Liver (tissue), 9 donors: Measurements from ENCODE around the gene CACTIN. TPM values are rescaled to one million over a fixed set of nuclear protein-coding genes. Genes with fewer than 3 reads are reported as not detected.
A peak's percentile ranks its signal among the peaks of the same experiment; 100 is the strongest.

Source experiments
- DNase-seq: peaks from one replicate; pipeline ENCODE4 v3.0.0-alpha.2; 2017; ENCODE audit warnings: low spot score
- H3K27ac ChIP-seq, 2 donors: one replicate each; pipeline ENCODE4 v1.7.0; 2013; ENCODE audit warnings: inconsistent platforms in 2 of 2, low read length in 2 of 2, control low read depth in 1 of 2, low read depth in 1 of 2, mild to moderate bottlenecking in 1 of 2
- H3K27me3 ChIP-seq, 4 donors: one replicate each; pipeline versions ENCODE4 v1.6.1 to v1.7.0; 2013; ENCODE audit warnings: low read length in 3 of 4, inconsistent platforms in 1 of 4, mild to moderate bottlenecking in 1 of 4, moderate library complexity in 1 of 4; ENCODE audit not compliant: control insufficient read depth in 4 of 4, insufficient read depth in 4 of 4
- H3K36me3 ChIP-seq, 4 donors: one replicate each; pipeline versions ENCODE4 v1.6.1 to v1.7.0; 2013; ENCODE audit warnings: low read length in 3 of 4, mild to moderate bottlenecking in 3 of 4, low read depth in 1 of 4, moderate library complexity in 1 of 4; ENCODE audit not compliant: control insufficient read depth in 4 of 4, insufficient read depth in 3 of 4
- H3K4me1 ChIP-seq, 4 donors: one replicate each; pipeline versions ENCODE4 v1.6.1 to v1.7.0; 2013; ENCODE audit warnings: low read length in 3 of 4, mild to moderate bottlenecking in 3 of 4, moderate library complexity in 1 of 4; ENCODE audit not compliant: control insufficient read depth in 4 of 4, insufficient read depth in 4 of 4
- H3K4me3 ChIP-seq, 3 donors: one replicate each; pipeline versions ENCODE4 v1.6.1 to v1.7.0; 2013; ENCODE audit warnings: low read length in 3 of 3, control low read depth in 1 of 3, low read depth in 1 of 3, mild to moderate bottlenecking in 1 of 3
- H3K9ac ChIP-seq, 2 donors: one replicate each; pipeline ENCODE4 v1.7.0; 2013; ENCODE audit warnings: low read length in 2 of 2, mild to moderate bottlenecking in 2 of 2, moderate library complexity in 2 of 2, control low read depth in 1 of 2, low read depth in 1 of 2
- H3K9me3 ChIP-seq, 4 donors: one replicate each; pipeline versions ENCODE4 v1.6.1 to v1.7.0; 2013; ENCODE audit warnings: low read length in 3 of 4; ENCODE audit not compliant: control insufficient read depth in 4 of 4
- ATF3 ChIP-seq: IDR thresholded peaks from 2 replicates; pipeline ENCODE4 v1.6.1; 2016; ENCODE audit warnings: antibody characterized with exemption
- CTCF ChIP-seq: fragments of 150-350 bp; IDR thresholded peaks from 2 replicates; pipeline ENCODE4 v1.5.1; 2017; ENCODE audit warnings: improper control_type of control experiment, low read depth, low read length; ENCODE audit not compliant: missing input control
- EGR1 ChIP-seq, 2 donors: IDR thresholded peaks; 2 replicates each; pipeline ENCODE4 v1.6.1; 2016 to 2018; ENCODE audit warnings: antibody characterized with exemption in 2 of 2, low read depth in 2 of 2
- FOXA1 ChIP-seq: IDR thresholded peaks from 2 replicates; pipeline ENCODE4 v1.6.1; 2016; ENCODE audit warnings: antibody characterized with exemption
- HNF4A ChIP-seq, 2 donors: conservative IDR thresholded peaks; 2 replicates each; pipeline ENCODE4 v1.6.1; 2016; ENCODE audit warnings: antibody characterized with exemption in 2 of 2, mild to moderate bottlenecking in 2 of 2
- HNF4G ChIP-seq: IDR thresholded peaks from 2 replicates; pipeline ENCODE4 v1.6.1; 2016; ENCODE audit warnings: antibody characterized with exemption
- JUND ChIP-seq, 2 donors: IDR thresholded peaks; 2 replicates each; pipeline ENCODE4 v1.6.1; 2016; ENCODE audit warnings: antibody characterized with exemption in 2 of 2
- NR2F2 ChIP-seq: IDR thresholded peaks from 2 replicates; pipeline ENCODE4 v1.6.1; 2016; ENCODE audit warnings: antibody characterized with exemption
- REST ChIP-seq: IDR thresholded peaks from 2 replicates; pipeline ENCODE4 v1.6.1; 2016; ENCODE audit warnings: antibody characterized with exemption, mild to moderate bottlenecking
- RXRA ChIP-seq, 2 donors: IDR thresholded peaks; 2 replicates each; pipeline ENCODE4 v1.6.1; 2017 to 2018; ENCODE audit warnings: antibody characterized with exemption in 2 of 2, mild to moderate bottlenecking in 1 of 2
- SP1 ChIP-seq: IDR thresholded peaks from 2 replicates; pipeline ENCODE4 v1.6.1; 2018; ENCODE audit warnings: antibody characterized with exemption, mild to moderate bottlenecking
- TAF1 ChIP-seq: conservative IDR thresholded peaks from 2 replicates; pipeline ENCODE4 v1.6.1; 2016; ENCODE audit warnings: antibody characterized with exemption, mild to moderate bottlenecking
- ZBTB33 ChIP-seq: IDR thresholded peaks from 2 replicates; pipeline ENCODE4 v1.6.1; 2016; ENCODE audit warnings: antibody characterized with exemption
- WGBS: extraction: QIAGEN DNeasy Blood & Tissue Kit; methylation state at CpG from one replicate; pipeline ENCODE4 v1.1.7; 2013; 5-methylcytosine and 5-hydroxymethylcytosine counted together
- polyA plus RNA-seq, 2 donors: library from polyadenylated mRNA; stranded (reverse) in 1 of 2; unstranded in 1 of 2; fragments of 200-250 nt in 1 of 2; fragments of >200 nt in 1 of 2; fragmentation: Nextera tagmentation in 1 of 2; extraction: Ambion mirVana in 1 of 2; gene quantifications; one replicate each; pipeline versions ENCODE4 v1.2.1 to v1.2.3, GENCODE V29; 2013 to 2015
- total RNA-seq, 2 donors: library from RNA; depleted of rRNA; stranded (reverse); fragments of >200 nt; gene quantifications; one replicate each; pipeline ENCODE4 v1.2.3, GENCODE V29; 2014
- donor health status: healthy.
- donor health status: healthy.
- donor health status: healthy.
- donor health status: healthy.
- donor health status: healthy.

The CACTIN gene
- total and polyA plus RNA-seq, 4 donors: 1.9 to 13.2 (median 10.0) TPM

GRCh38 chr19:3580156-3580934 is 46.2 kb downstream of the CACTIN start:
- Histone ChIP-seq H3K9me3 (no peaks in the 10 kb centered on the region), H3K36me3 (peaks cover 0 to under 1% (median 0%) of the 10 kb centered on the region in 4 donors), H3K4me3 (no peak overlapping the region), H3K27ac (peak overlapping the region; percentile 33 to 50), H3K27me3 (no peaks in the 10 kb centered on the region), H3K4me1 (no peaks in the 10 kb centered on the region), H3K9ac (no peak overlapping the region)
- WGBS: 69% methylated on average over 11 of the region's 11 CpGs
- DNase-seq: no peak
- TF ChIP-seq ZBTB33 (no peak), TAF1 (no peak), REST (no peak), FOXA1 (no peak), SP1 (peak; percentile 21), EGR1 (IDR thresholded peaks at IDR 0.05; ENCODE audit: low read depth in 2 of 2) (no peak), CTCF (no peak), ATF3 (no peak), RXRA (IDR thresholded peaks at IDR 0.05) (peak; percentile 24 to 71), JUND (IDR thresholded peaks at IDR 0.05) (peak; percentile 86), NR2F2 (peak; percentile 61)

GRCh38 chr19:3578390-3578789 is 48.2 kb downstream of the CACTIN start:
- DNase-seq: no peak
- Histone ChIP-seq H3K4me3 (no peak overlapping the region), H3K9me3 (no peaks in the 10 kb centered on the region), H3K36me3 (peaks cover 0 to 2% (median 0%) of the 10 kb centered on the region in 4 donors), H3K27ac (no peak overlapping the region), H3K4me1 (peaks cover 0 to 5% (median 2%) of the 10 kb centered on the region in 4 donors), H3K27me3 (no peaks in the 10 kb centered on the region), H3K9ac (no peak overlapping the region)
- TF ChIP-seq HNF4G (no peak), NR2F2 (no peak), REST (no peak), TAF1 (no peak), HNF4A (conservative IDR thresholded peaks at IDR 0.05) (no peak), ATF3 (no peak), JUND (IDR thresholded peaks at IDR 0.05) (no peak), ZBTB33 (no peak)
- 87% methylated on average over 17 of the region's 17 CpGs for WGBS
